ENCODE results near the gene TMEM54. TPM values are rescaled to one million over a fixed set of nuclear protein-coding genes. Genes with fewer than 3 reads are reported as not detected.

TMEM54 gene
- total and polyA plus RNA-seq, 9 of the 15 experiments (the other 6 are each of a cell fraction or from before 2014, with no cell fraction given) = 1.00 to 16.2 (median 8.2) TPM

GRCh38 chr1:32890516-32891240 lies 10.5 kb downstream of the TMEM54 start:
- in situ Hi-C loops (cut with MboI) = loop anchor here (25.0 kb wide), 1 partner anchor 722 kb away; no protein-coding TSS in a partner anchor
- Histone ChIP-seq H3K36me3 (ENCODE audit: control insufficient read depth, insufficient read depth, low read length) (no peaks in the 10 kb centered on the region), H3K9me1 (ENCODE audit: control insufficient read depth, insufficient read depth, low read length) (no peaks in the 10 kb centered on the region), H3K27me3 (ENCODE audit: control insufficient read depth in 2 of 2, insufficient read depth in 2 of 2, low read length in 2 of 2) (peaks cover 5 to 59% of the 10 kb centered on the region in 2 experiments; a peak in 3 of 5 replicates), H3K27ac (ENCODE audit: extremely low read depth, low read depth, low read length) (no peak overlapping the region), H3K79me2 (ENCODE audit: control insufficient read depth, insufficient read depth, low read length) (no peaks in the 10 kb centered on the region), H3K4me3 (no peak overlapping the region), H4K20me1 (replicated peaks; ENCODE audit: control insufficient read depth, insufficient read depth, low read length) (peaks cover 33% of the 10 kb centered on the region; the same call in 1 of the 2 replicates), H2AFZ (ENCODE audit: low read depth, low read length) (no peak overlapping the region), H3K9ac (ENCODE audit: insufficient read depth in 1 of 2, low read depth in 2 of 2, low read length in 2 of 2) (no peak overlapping the region), H3K9me3 (replicated peaks; ENCODE audit: control insufficient read depth, insufficient read depth, low read depth, low read length) (no peaks in the 10 kb centered on the region), H3K4me1 (replicated peaks in 1 of 2; ENCODE audit: control insufficient read depth in 2 of 2, insufficient read depth in 2 of 2, low read length in 2 of 2) (peaks cover 5 to 30% of the 10 kb centered on the region in 2 experiments; a peak in 4 of 5 replicates), H3K4me2 (ENCODE audit: insufficient read depth, low read length) (no peak overlapping the region)
- TF ChIP-seq RERE (CRISPR knock-in tag; IDR thresholded peaks at IDR 0.05; ENCODE audit: borderline replicate concordance) (no peak), HMBOX1 (IDR thresholded peaks at IDR 0.05) (0 out of 2 replicates have a peak, but pooled peaks have one; percentile 23), ELF2 (CRISPR knock-in tag; IDR thresholded peaks at IDR 0.05) (no peak), SAP30 (IDR thresholded peaks at IDR 0.05; ENCODE audit: borderline replicate concordance, insufficient read depth, low read depth, low read length, poor library complexity, severe bottlenecking) (no peak), KAT8 (IDR thresholded peaks at IDR 0.05; ENCODE audit: low read depth) (no peak), SAFB (IDR thresholded peaks at IDR 0.05; ENCODE audit: borderline replicate concordance, low read depth, low read length) (no peak), NR4A1 (CRISPR knock-in tag; IDR thresholded peaks at IDR 0.05) (no peak), NR4A1 (tag; IDR thresholded peaks at IDR 0.05) (no peak)
- peak; percentile 46 for FAIRE-seq
- no peak for ATAC-seq
- WGBS (ENCODE audit: insufficient coverage, low coverage, missing lambda C conversion rate) = 3% methylated on average over 7 of the region's 7 CpGs
- BruUV-seq (replicated peaks) = no TSS peak
- no peak for DNase-seq (ENCODE audit: extremely low read depth in 1 of 4, low spot score in 3 of 4)
- intact Hi-C loops (cut with micrococcal nuclease) = no loop called here
- POLR2A ChIA-PET = interaction anchor here (0.6 to 1.0 kb wide), 3 partner anchors 93 to 794 kb away, joined by 3 read pairs; no protein-coding TSS in a partner anchor
- CTCF ChIA-PET (ENCODE audit: low intra/inter-chr PET ratio) = no interaction called here

All from K562 (cell line).